Type B pancreatic cell (in vitro differentiated cells): ENCODE measurements around the gene CSAD. TPM values are rescaled to one million over a fixed set of nuclear protein-coding genes. Genes with fewer than 3 reads are reported as not detected.

Experiments
- DNase-seq: peaks from one replicate; pipeline ENCODE4 v3.0.0; 2021; ENCODE audit warnings: mixed read lengths; ENCODE audit not compliant: unreplicated experiment; ENCODE audit errors: extremely low spot score
- H3K27ac Mint-ChIP-seq: 2 replicates; pipeline ENCODE4 v1.8.0; 2021; ENCODE audit warnings: mild to moderate bottlenecking, mixed read lengths
- H3K27me3 Mint-ChIP-seq: 2 replicates; pipeline ENCODE4 v1.8.0; 2021; ENCODE audit warnings: mixed read lengths
- H3K36me3 Mint-ChIP-seq: 2 replicates; pipeline ENCODE4 v1.8.0; 2021; ENCODE audit warnings: mixed read lengths
- H3K4me1 Mint-ChIP-seq: one replicate; pipeline ENCODE4 v1.8.0; 2021; ENCODE audit warnings: mixed read lengths; ENCODE audit not compliant: unreplicated experiment
- H3K4me3 Mint-ChIP-seq: 2 replicates; pipeline ENCODE4 v1.8.0; 2021; ENCODE audit warnings: mild to moderate bottlenecking, mixed read lengths
- H3K9me3 Mint-ChIP-seq: 2 replicates; pipeline ENCODE4 v1.8.0; 2021; ENCODE audit warnings: mixed read lengths
- CTCF ChIP-seq: fragments of 200-600 bp; sonication (generic); conservative IDR thresholded peaks from 2 replicates; pipeline ENCODE4 v1.5.0; 2021; ENCODE audit warnings: antibody characterized with exemption, mild to moderate bottlenecking
- total RNA-seq: library from RNA; stranded (reverse); gene quantifications from 2 replicates; pipeline ENCODE4 v1.2.1, GENCODE V29; 2021; ENCODE audit warnings: low replicate concordance

CSAD gene
- total RNA-seq, 1 donor from 2014 or later: 49.3 TPM

GRCh38 chr12:53172352-53172751 lies 8.4 kb downstream of the CSAD start:
- no peak overlapping the region for H3K4me3 Mint-ChIP-seq
- H3K9me3 Mint-ChIP-seq: no peaks in the 10 kb centered on the region
- no peak overlapping the region for H3K27ac Mint-ChIP-seq
- DNase-seq: no peak
- TF ChIP-seq CTCF: no peak
- H3K36me3 Mint-ChIP-seq: peaks cover 12% of the 10 kb centered on the region
- peaks cover 18% of the 10 kb centered on the region for H3K4me1 Mint-ChIP-seq
- H3K27me3 Mint-ChIP-seq: no peaks in the 10 kb centered on the region

GRCh38 chr12:53171725-53172329 lies 8.9 kb downstream of the CSAD start:
- Mint-ChIP-seq H3K9me3 (no peaks in the 10 kb centered on the region), H3K36me3 (peaks cover 14% of the 10 kb centered on the region), H3K4me3 (no peak overlapping the region), H3K4me1 (peaks cover 18% of the 10 kb centered on the region), H3K27me3 (no peaks in the 10 kb centered on the region), H3K27ac (no peak overlapping the region)
- no peak for DNase-seq
- TF ChIP-seq CTCF: no peak

GRCh38 chr12:53170876-53171724 lies 9.6 kb downstream of the CSAD start:
- no peak for TF ChIP-seq CTCF
- H3K27me3 Mint-ChIP-seq: no peaks in the 10 kb centered on the region
- H3K27ac Mint-ChIP-seq: no peak overlapping the region
- H3K9me3 Mint-ChIP-seq: no peaks in the 10 kb centered on the region
- no peak for DNase-seq
- H3K4me1 Mint-ChIP-seq: peaks cover 18% of the 10 kb centered on the region
- peaks cover 17% of the 10 kb centered on the region for H3K36me3 Mint-ChIP-seq
- H3K4me3 Mint-ChIP-seq: no peak overlapping the region

- TF ChIP-seq CTCF: no peak
- peaks cover 18% of the 10 kb centered on the region for H3K36me3 Mint-ChIP-seq
Observed at GRCh38 chr12:53170215-53170614, 10.5 kb downstream of the CSAD start.

GRCh38 chr12:53169644-53170043 lies 11.1 kb downstream of the CSAD start:
- H3K27me3 Mint-ChIP-seq: no peaks in the 10 kb centered on the region

More at GRCh38 chr12:53170215-53170614, 10.5 kb downstream of the CSAD start:
- H3K4me1 Mint-ChIP-seq: peaks cover 10% of the 10 kb centered on the region
- H3K9me3 Mint-ChIP-seq: no peaks in the 10 kb centered on the region
- no peak overlapping the region for H3K27ac Mint-ChIP-seq
- no peak for DNase-seq
- H3K4me3 Mint-ChIP-seq: no peak overlapping the region
- no peaks in the 10 kb centered on the region for H3K27me3 Mint-ChIP-seq

More at GRCh38 chr12:53169644-53170043, 11.1 kb downstream of the CSAD start:
- Mint-ChIP-seq H3K27ac (no peak overlapping the region), H3K4me1 (peaks cover 5% of the 10 kb centered on the region), H3K9me3 (no peaks in the 10 kb centered on the region), H3K36me3 (peaks cover 19% of the 10 kb centered on the region), H3K4me3 (no peak overlapping the region)
- no peak for DNase-seq
- no peak for TF ChIP-seq CTCF
